A204.1 (cell line): ENCODE results near the gene NGFR.

Experiments used
- FAIRE-seq: peaks from 2 replicates; lab custom pipeline; 2012; peaks lifted over from hg19 to GRCh38; lab: Jason Lieb, UNC

The NGFR gene

DNA sequence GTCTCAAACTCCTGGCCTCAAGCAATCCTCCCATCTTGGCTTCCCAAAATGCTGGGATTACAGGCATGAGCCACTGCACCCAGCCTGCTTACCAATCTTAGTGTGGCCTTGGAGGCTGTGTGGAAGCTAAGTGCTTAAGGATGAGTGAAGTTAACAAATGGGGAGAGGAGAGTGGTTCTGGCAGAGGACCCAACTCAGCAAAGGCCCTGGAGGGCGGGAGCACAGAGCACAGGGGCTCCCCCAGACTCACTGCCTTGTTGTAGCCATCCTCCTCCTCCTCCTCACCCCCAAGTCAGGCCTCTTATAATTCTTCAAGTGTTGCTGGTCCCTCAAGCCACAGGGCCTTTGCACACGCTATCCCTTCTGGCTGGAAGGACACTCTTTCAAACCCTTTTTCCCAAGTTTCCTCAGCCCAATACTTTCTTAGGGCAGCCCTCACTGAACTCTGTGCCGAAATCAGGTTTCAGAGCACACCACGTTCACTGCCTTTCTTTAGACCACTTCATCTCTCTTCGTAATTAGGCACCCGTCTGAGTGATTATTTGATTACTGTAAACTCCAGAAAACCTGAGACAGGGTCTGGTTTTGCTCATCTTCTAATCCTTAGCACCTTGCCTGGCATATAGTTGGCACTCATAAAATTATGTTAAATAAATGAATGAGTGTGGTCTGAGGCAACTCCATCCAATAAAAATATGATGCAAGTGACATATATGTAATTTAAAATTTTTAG is 23.4 kb downstream of the NGFR start:
- FAIRE-seq: no peak

DNA sequence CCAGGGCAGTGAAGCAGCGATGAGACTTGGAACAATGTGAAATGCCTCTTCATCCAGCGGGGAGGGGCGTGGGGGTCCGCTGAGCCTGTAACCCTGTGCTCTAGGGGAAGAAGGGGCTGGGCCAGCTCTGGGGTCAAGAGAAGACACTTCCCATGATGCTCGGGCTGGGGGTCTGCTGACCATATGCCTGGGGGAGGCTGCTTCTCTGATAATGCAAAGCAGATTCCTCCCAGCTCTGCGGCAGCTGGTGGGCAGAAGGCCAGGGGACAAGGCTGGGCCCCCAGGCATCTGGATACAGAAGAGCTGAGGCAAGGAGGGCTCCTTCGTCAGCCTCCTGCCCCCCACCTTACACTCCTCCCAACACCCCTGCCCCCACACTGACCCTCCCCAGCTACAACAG is 24.7 kb downstream of the NGFR start:
- no peak for FAIRE-seq

DNA sequence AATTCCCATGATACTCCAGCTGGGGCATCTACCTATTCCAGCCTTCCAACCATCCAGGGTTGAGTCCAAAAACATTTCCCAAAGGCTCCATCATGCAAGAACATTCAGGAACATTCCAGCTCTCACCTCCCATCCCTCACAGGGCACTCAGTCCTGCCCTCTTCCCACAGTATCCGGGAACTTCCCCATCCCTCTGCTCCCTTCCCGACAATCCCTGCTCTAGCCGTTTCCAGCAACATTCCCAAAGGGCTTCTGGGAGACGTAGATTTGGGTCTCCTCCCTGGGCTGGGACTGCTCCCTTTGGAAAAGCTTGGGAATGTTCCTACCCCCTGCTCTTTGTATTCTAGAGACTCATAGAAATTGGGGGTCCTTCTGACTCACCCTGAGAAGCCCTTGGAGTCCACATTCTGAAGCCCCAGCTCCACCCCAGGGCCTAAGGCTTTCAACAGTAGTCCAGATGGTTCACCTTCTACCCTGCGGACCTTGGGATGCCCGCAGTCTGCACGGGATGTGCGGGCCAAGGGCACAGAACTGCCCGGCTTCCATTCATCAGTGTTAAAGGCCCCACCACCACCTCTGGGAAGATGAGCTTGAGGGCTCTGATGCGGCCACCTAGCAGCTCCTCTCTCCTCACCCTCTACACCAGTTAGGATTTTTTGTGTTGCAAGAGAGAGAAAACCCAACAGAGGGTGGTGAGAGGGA is 25.4 kb downstream of the NGFR start:
- no peak for FAIRE-seq

DNA sequence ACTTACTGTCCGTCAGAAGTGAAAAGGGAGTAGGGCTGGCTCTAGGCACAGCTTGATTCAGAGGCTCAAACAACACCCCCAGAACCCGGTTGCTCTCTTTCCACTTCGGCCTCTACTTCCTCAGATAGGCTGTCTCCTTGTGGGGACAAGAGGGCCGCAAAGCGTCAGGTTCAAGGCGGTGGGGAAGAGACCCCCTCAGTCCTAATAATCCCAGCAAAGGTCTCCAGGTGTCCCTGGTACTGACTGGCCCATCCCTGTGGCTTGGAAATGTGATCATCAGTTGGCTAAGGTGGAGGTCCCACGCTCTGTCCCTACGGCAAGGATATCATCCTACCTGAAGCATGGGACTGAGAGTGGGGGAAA is 26.0 kb downstream of the NGFR start:
- FAIRE-seq: no peak

DNA sequence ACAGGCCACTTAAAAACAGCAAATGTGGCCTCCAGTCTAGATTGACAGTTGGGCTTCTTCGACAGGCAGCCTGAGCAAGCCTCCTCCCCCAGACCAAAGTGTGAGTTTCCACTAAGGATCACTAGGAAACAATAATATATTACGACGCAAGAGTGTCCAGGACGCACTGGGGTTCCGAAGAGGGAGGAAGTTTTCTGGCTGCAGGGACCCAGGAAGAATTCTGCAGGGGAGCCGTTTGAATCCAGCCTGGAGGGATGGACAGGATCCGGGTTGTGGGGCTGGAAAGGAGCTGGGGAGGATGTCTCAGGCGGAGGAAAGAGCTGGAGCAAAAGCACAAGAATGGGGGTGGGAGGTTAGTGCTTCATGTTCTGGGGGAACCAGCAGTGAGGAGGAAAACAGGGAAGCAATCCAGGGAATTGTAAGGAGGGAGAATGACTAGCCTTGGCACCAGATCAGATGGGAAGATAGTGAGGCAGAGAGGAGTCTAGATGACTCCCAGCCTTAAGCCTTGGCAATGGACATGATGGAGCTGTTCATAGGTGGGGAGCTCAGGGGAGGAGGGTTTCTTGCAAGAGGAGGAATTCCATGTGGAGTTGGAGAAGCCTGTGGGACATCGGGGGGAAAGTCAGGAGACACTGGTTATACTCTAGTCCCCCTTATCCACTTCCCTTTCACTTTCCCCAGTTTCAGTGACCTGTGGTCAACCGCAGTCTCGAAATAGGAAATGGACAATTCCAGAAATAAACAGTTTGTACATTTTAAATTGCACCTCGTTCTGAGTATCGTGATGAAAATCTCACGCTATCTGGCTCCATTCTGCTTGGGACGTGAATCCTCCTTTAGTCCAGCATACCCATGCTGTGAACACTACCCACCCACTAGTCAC is 26.6 kb downstream of the NGFR start:
- FAIRE-seq: no peak

DNA sequence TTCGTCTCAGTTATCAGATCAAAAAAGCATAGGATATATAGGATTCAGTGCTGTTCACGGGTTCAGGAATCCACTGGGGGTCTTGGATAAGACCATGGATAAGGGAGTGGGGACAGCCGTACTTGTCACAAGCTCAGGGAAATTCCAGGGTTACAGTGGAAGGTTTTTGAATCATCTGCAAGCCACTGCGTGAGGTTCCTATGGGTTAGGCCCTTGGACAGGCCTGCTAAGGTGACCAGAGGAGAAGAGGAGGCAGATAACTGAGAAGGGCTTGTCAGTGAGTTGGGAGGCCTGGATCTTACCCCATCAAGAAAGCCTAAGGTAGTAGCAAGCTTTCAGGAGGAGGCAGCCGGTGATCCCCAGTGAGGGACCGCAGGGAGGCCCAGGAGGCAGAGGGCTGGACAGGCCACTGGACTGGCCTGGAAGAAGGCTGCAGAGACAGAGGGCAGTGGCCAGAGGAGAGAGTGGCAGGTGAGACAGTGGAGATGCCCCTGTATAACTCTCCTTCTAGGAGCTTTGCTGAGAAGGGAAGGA is 27.3 kb downstream of the NGFR start:
- no peak for FAIRE-seq

DNA sequence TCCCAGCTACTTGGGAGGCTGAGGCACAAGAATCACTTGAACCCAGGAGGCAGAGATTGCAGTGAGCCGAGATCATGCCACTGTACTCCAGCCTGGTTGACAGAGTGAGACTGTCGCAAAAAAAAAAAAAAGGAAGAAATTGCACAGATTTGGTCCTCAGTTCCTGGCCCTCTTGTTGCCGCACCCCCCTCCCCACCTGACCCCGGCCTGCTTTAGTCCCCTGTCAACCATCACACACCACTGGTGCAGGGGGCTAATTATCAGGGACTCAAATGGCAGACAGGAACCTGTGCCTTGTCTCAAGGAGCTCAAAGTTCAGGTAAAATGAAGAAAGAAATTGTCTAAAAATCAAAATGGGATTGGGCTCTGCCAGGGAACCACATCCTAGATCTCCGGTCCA is 28.1 kb downstream of the NGFR start:
- no peak for FAIRE-seq

DNA sequence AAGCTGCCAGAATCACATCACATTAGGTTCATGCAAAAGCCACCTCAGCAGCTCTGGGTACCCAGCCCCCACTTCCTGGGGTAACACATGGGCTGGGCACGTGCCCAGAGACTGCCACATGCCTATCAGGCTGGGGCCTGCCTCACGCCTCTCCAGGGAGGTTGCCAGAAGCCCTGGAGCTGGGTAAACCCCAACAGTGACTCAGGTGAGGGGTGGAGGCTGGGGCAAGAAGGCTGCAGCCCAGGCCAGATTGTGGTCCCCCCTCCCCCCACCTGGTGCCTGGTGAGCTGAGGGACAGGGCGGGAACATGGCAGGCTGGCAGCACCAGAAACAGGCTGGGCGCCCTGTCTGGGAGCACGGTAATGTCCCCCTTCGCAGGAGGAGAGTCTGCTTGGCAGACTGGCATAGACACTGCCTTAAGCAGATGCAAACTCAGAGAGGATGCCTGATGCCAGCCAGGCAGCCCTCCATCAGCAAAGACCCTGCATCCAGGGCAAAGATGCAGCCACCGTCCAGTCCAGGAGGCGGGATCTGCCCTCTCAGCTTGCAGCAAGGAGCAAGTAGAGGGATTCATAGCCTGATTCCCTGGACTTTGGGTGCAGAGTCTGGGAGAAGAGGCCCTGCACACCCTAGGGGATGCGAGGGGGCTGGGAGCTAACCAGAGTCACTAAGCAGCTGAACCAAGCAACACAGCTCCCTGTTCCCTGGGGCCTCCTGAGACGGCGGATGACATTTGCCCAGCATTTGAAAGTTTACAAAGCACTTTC is 28.8 kb downstream of the NGFR start:
- no peak for FAIRE-seq

DNA sequence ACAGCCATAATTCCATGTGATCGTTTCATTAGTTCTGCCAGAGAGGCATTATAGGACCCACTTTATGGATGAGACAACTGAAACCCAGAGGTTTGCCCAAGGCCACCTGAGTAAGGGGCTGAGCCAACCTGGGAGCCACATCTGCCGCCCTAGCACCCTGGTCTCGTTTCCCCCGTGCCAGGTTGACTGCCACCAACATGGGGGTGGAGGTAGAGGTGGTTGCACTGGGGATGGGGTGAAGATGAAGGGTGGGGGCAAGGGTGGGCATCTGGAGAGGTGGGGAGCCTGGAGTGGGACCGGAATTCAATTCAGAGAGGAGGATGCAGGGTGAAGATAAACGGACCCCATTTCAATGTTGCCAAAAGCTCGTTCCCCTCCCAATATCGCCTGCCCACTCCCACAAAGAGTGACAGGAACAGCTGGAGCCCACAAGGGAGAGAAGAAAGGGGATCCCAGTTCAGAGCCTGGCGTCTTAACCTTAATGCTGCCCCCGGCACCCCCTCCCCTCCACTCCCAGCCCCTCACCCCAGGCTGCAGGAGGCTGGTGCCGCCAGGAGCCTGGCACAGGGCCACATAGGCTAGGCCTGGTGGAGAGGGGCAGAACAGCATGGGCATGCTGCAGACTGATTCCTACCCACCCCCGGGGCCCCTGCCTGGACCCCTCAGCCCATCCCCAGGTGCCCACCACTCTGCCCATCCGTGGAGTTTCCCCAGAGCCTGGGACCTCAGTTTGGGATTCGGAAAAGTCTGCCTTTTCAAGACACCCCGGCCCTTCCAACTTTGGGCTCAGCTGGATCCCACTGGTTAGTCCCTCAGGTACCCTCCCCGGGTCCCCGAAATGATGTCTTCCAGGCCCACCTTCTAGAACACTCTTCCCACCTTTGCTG is 29.6 kb downstream of the NGFR start:
- FAIRE-seq: no peak

DNA sequence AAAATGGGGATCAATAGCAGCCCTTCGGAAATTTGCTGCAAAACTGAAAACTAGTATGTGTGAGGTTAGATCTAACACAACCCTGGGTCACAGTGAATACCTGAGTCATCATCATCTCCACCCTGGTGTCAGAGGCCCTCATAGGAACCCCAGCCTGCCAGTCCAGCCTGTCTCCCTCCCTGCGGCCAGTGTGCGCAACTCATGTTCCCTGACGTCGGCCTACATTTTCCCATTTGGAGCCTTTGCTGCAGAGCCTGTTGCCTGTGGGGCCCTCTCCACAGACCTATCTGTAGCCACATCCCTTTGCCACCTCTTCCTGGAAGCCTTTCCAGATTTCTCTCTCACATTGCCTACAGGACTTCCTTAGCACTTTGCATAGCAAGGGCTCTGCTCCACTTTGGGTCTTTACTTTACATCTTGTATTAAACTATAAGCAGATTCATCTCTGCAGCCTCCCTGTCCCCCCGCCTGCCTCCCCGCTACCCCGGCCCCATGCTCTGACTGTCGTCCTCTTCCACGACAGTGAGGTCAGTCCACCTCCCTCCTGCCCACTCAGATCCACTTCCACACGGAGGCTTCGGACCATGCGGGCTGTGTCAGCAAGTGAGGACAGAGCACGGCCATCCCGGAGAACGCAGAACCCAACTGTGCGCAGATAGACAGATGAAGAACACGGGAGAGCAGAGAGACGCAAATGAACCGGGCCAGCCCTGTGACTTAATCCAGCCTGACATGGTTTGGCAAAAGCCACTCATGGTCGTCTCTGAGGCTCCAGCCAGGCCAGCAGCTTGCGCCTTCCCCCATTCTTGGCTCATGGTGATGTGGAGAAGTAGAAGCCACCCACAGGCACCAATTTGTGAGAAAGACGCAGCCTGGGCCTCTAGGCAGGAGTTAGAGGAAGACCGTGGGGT is 31.0 kb downstream of the NGFR start:
- FAIRE-seq: no peak

DNA sequence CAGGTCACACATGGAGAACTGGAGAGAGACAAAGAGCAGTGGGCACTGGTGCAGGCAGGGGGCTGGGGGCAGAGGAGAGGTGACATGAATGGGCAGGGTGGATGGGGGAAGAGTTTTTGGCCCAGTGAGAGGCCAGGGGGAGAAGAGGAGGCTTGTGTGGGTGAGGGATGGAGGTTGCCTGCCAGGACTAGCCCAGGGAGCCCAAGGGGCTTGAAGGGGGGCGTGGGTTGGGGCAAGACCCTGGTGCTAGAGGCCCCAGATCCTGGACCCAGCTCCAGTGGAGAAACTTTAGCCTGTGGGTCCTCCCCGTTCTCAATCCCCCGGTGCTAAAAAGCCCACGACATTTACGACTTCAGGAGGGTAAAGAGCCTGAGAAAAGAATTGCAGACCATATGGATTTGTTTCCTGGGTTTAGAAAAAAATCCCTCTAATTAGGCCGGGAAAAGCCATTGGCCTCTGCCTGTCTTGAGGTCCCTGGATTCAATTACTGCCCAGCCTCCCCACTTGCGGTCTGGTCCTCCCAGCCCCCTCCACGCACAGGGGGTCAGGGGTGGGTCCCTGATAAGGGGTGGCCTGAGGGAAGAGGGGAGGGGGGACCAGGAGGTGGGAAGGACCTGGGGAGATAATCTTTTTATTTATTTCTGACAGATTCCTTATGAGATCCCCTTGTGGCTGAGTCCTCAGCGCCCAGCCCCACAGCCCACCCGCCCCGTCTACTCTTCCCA is 33.0 kb downstream of the NGFR start:
- no peak for FAIRE-seq

DNA sequence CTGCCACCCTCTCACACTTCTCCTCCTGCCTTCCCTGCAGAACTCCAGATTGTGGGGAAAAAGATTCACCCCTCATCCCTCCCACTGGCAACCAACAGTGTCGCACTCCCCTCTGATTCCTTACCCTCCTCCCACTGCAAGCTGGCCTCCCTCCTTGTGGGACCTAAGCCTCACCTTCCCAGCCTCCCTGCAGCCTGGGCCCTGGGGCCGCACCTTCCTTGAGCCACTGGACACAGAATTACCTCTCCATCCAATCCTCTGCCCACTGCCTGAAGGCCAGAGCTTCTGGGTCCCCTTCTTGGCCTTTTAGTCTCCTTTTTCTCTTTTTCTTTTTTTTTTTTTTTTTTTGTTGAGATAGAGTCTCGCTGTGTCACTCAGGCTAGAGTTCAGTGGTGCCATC is 33.9 kb downstream of the NGFR start:
- FAIRE-seq: no peak

DNA sequence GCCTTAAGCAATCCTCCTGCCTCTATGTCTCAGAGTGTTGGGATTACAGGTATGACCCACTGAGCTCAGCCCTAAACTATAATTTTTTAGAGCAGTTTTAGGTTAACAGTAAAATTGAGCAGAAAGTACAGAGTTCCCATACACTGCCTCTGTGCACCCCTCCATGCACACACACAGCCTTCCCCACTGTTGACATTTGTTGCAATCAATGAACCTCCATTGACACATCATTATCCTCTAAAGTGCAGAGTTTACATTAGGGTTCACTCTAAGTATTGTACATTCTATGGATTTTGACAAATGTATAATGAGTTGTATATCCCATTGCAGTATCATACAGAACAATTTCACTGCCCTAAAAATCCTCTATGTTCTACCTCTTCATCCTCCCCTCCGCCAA is 35.0 kb downstream of the NGFR start:
- FAIRE-seq: no peak

DNA sequence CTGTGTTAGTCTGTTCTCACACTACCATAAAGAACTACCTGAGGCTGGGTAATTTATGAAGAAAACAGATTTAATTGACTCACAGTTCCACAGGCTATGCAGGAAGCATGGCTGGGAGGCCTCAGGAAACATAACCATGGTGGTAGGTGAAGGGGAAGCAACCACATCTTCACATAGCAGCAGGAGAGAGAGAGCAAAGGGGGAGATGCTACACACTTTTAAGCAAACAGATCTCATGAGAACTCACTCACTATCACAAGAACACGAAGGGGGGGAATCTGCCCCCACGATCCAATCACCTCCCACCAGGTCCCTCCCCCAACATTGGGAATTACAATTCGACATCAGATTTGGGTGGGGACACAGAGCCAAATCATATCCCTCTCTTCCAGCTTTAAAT is 48.8 kb downstream of the NGFR start:
- no peak for FAIRE-seq

DNA sequence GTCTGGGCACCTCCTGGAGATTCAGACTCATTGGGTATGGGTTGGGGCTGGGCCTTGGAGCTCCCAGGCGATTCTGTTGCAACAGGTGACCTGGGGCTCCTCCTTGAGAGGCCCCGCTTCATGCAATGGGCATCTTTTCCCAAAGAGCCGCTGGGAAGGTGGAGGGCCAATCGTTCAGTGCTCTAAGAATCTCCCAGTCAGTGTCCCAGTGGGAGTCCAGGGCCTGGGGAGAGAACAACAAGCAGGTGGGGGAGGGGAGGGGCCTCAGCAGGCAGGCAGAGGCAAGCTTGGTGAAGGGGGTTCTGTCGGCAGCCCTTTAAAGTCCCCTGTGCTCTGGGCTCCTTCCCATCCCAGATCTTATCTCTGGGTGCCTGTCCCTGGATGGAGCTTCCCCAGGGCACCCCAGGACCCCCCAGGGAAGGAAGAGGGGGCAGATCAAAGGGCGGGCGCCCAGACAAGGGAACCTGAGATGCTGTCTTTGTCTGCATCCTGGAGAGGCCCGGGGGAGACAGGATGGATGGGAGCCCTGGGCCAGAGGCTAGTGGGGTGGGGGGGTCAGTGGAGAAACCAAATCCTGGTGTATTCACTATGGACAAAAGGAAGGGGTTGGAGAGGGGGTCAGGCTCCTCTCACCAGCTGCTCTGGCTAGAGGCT is 50.0 kb downstream of the NGFR start:
- no peak for FAIRE-seq

DNA sequence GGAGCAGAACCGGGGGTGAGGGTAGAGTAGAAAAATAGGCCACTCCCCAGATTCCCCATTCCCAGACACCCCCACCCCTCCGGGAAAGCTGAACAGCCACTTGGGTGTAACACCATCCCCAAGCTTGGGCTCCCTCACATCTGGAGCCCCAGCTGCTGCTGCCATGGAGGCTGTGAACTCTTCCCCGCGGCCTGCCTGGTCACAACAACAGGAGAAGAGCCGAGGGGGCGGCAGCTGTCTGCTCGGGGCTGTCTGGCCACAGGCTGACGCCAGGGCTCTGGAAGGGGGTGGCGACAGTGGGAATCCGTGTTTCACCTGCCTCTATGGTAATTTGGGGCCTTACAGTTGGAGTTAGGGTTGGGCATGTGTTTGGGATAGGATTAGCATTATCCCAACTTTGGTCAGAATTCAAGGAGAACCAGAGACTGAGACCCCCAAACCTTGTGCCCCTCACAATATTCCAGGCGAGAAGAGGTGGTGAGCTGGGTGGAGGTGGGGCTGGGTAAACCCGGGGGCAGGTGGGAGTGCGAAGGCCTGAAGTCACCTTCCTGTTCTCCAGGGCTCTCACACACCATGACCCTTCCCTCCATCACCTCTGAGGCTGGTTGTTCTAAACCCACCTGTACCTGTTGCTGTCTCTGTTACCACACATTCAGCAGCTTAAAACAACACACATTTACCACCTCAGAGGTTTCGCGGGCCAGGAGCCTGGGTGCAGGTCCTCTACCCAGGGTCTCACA is 50.9 kb downstream of the NGFR start:
- FAIRE-seq: no peak

DNA sequence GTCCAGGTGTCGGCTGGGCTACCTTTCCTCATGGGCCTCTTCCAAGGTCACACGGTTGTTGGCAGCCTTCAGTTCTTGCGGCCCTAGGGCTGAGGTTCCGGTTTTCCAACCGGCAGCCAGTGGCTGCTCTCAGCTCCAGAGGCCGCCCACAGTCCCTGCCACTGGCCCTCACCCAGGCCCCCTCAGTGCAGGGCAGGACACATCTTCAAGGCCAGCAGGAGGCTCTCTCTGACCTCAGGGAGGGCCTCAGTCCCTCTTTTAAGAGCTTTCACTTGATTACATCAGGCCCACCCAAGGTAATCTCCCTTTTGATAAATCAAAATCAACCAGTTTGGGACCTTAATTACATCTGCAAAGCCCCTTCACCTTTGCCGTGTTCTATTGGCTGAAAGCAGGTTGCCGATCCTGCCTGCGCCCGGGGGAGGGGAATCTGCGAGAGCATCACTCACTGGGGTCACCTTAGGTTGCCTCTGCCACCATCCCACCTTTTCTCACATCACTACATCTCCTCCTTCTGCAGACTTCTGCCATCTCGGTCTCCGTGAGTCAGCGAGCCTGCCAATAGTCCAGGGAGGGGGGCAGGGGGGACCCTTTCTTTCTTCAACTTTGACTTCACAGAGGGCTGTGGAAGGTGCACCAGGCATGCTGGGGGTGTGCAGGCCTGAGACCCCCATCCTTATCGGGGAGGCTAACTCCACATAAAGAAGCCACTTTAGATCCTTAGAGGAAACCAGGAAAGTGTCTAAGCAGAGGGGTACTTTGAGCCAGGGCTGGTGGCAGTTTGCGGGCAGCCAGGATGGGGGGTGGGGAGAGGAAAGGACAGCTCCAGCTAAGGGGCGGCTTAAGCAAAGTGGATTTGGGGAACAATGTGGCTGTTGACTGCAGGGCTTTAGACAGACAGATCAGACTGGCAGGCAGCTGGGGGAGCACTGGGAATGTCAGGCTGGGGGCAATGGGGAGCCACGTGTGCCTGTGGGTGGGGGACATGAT is 51.7 kb downstream of the NGFR start:
- FAIRE-seq: no peak
